Subcutaneous abdominal adipose tissue (tissue), 5 donors: ENCODE results near the gene ZNF365.
"Not testable (repeated sequence)": the region's sequence is repeated elsewhere in the genome, so short reads cannot be mapped to it uniquely, and the experiment has no call there.

Experiments
- H3K27ac ChIP-seq: one replicate; pipeline ENCODE4 v1.7.0; 2013; ENCODE audit warnings: low read depth, mild to moderate bottlenecking, inconsistent platforms, low read length, moderate library complexity
- H3K27me3 ChIP-seq, 5 donors: one replicate each; pipeline ENCODE4 v1.7.0; 2013; ENCODE audit warnings: low read length in 5 of 5, inconsistent platforms in 1 of 5; ENCODE audit not compliant: control insufficient read depth in 5 of 5, insufficient read depth in 4 of 5
- H3K36me3 ChIP-seq, 5 donors: one replicate each; pipeline ENCODE4 v1.7.0; 2013; ENCODE audit warnings: low read length in 5 of 5; ENCODE audit not compliant: control insufficient read depth in 5 of 5, insufficient read depth in 5 of 5
- H3K4me1 ChIP-seq, 5 donors: one replicate each; pipeline ENCODE4 v1.7.0; 2013; ENCODE audit warnings: low read length in 5 of 5, mild to moderate bottlenecking in 3 of 5, moderate library complexity in 1 of 5; ENCODE audit not compliant: control insufficient read depth in 5 of 5, insufficient read depth in 5 of 5
- H3K4me3 ChIP-seq, 5 donors: one replicate each; pipeline ENCODE4 v1.7.0; 2013; ENCODE audit warnings: low read length in 5 of 5, low read depth in 1 of 5
- H3K9ac ChIP-seq, 5 donors: one replicate each; pipeline ENCODE4 v1.7.0; 2013; ENCODE audit warnings: low read length in 5 of 5, mild to moderate bottlenecking in 4 of 5, moderate library complexity in 3 of 5
- H3K9me3 ChIP-seq, 5 donors: one replicate each; pipeline ENCODE4 v1.7.0; 2013; ENCODE audit warnings: low read length in 5 of 5; ENCODE audit not compliant: control insufficient read depth in 5 of 5
- donor health status: healthy.
- donor health status: healthy.
- donor health status: healthy.
- donor health status: healthy.
- donor health status: healthy.

Gene ZNF365

GRCh38 chr10:62341419-62341818 lies 32.8 kb upstream of the ZNF365 start:
- no peaks in the 10 kb centered on the region for H3K27me3 ChIP-seq
- no peak overlapping the region for H3K27ac ChIP-seq
- H3K9ac ChIP-seq = no peak overlapping the region
- peaks cover 0 to 28% (median 14%) of the 10 kb centered on the region in 5 donors for H3K9me3 ChIP-seq
- H3K4me1 ChIP-seq = no peaks in the 10 kb centered on the region
- no peak overlapping the region for H3K4me3 ChIP-seq
- H3K36me3 ChIP-seq = no peaks in the 10 kb centered on the region

GRCh38 chr10:62343000-62343399 lies 31.2 kb upstream of the ZNF365 start:
- Histone ChIP-seq H3K9ac (no peak overlapping the region), H3K4me3 (no peak overlapping the region), H3K9me3 (peaks cover 3 to 41% (median 19%) of the 10 kb centered on the region in 5 donors)

GRCh38 chr10:62348029-62348428 lies 26.1 kb upstream of the ZNF365 start:
- no peaks in the 10 kb centered on the region for H3K27me3 ChIP-seq
- no peak overlapping the region for H3K27ac ChIP-seq
- no peak overlapping the region for H3K4me3 ChIP-seq
- H3K36me3 ChIP-seq = no peaks in the 10 kb centered on the region
- no peak overlapping the region for H3K9ac ChIP-seq
- H3K4me1 ChIP-seq = no peaks in the 10 kb centered on the region
- H3K9me3 ChIP-seq = peaks cover 7 to 40% (median 15%) of the 10 kb centered on the region in 5 donors

More at GRCh38 chr10:62343000-62343399, 31.2 kb upstream of the ZNF365 start:
- Histone ChIP-seq H3K4me1 (no peaks in the 10 kb centered on the region), H3K27me3 (no peaks in the 10 kb centered on the region), H3K27ac (no peak overlapping the region), H3K36me3 (no peaks in the 10 kb centered on the region)

GRCh38 chr10:62352356-62352970 lies 21.7 kb upstream of the ZNF365 start:
- Histone ChIP-seq H3K27me3 (no peaks in the 10 kb centered on the region), H3K4me3 (no peak overlapping the region), H3K36me3 (no peaks in the 10 kb centered on the region), H3K4me1 (no peaks in the 10 kb centered on the region), H3K9me3 (peaks cover 7 to 32% (median 9%) of the 10 kb centered on the region in 5 donors), H3K27ac (no peak overlapping the region), H3K9ac (no peak overlapping the region)

GRCh38 chr10:62354916-62355315 lies 19.3 kb upstream of the ZNF365 start:
- Histone ChIP-seq H3K27me3 (no peaks in the 10 kb centered on the region), H3K4me1 (no peaks in the 10 kb centered on the region), H3K27ac (no peak overlapping the region), H3K36me3 (no peaks in the 10 kb centered on the region), H3K4me3 (no peak overlapping the region), H3K9me3 (peaks cover 0 to 22% (median 4%) of the 10 kb centered on the region in 5 donors), H3K9ac (no peak overlapping the region)

GRCh38 chr10:62356447-62356846 lies 17.7 kb upstream of the ZNF365 start:
- Histone ChIP-seq H3K27me3 (no peaks in the 10 kb centered on the region), H3K9ac (no peak overlapping the region)

GRCh38 chr10:62358151-62358550 lies 16.0 kb upstream of the ZNF365 start:
- H3K36me3 ChIP-seq, H3K4me3 ChIP-seq, H3K4me1 ChIP-seq, H3K9me3 ChIP-seq, H3K27me3 ChIP-seq, H3K9ac ChIP-seq, H3K27ac ChIP-seq: not testable (repeated sequence)

More at GRCh38 chr10:62356447-62356846, 17.7 kb upstream of the ZNF365 start:
- Histone ChIP-seq H3K36me3 (no peaks in the 10 kb centered on the region), H3K9me3 (peaks cover 0 to 16% (median 4%) of the 10 kb centered on the region in 5 donors), H3K4me3 (no peak overlapping the region), H3K4me1 (no peaks in the 10 kb centered on the region), H3K27ac (no peak overlapping the region)

- H3K27me3 ChIP-seq = peaks cover 2 to 18% (median 7%) of the 10 kb centered on the region in 5 donors
- H3K36me3 ChIP-seq = no peaks in the 10 kb centered on the region
- no peak overlapping the region for H3K27ac ChIP-seq
- peaks cover 0 to 12% (median 11%) of the 10 kb centered on the region in 5 donors for H3K4me1 ChIP-seq
- no peak overlapping the region for H3K9ac ChIP-seq
- H3K9me3 ChIP-seq = no peaks in the 10 kb centered on the region
- H3K4me3 ChIP-seq = peak overlapping the region; percentile 39 to 61 (median 49)
Measured at GRCh38 chr10:62373639-62373994, 552 bp upstream of the ZNF365 start.

- H3K4me3 ChIP-seq = peak overlapping the region in 2 of 5 donors; percentile 39 to 61
- peaks cover 0 to 12% (median 11%) of the 10 kb centered on the region in 5 donors for H3K4me1 ChIP-seq
- no peak overlapping the region for H3K9ac ChIP-seq
- no peak overlapping the region for H3K27ac ChIP-seq
- H3K9me3 ChIP-seq = no peaks in the 10 kb centered on the region
- H3K27me3 ChIP-seq = peaks cover 2 to 18% (median 7%) of the 10 kb centered on the region in 5 donors
- no peaks in the 10 kb centered on the region for H3K36me3 ChIP-seq
Measured at GRCh38 chr10:62374862-62375710, 917 bp downstream of the ZNF365 start.
